Duodenal mucosa (tissue), 2 donors: Measurements from ENCODE around the gene LRRFIP2.
"Not testable (repeated sequence)": the region's sequence is repeated elsewhere in the genome, so short reads cannot be mapped to it uniquely, and the experiment has no call there.

Source experiments
- H3K27ac ChIP-seq: one replicate; pipeline ENCODE4 v1.7.0; 2013; ENCODE audit warnings: low read depth, low read length
- H3K27me3 ChIP-seq, 2 donors: one replicate each; pipeline ENCODE4 v1.7.0; 2013; ENCODE audit warnings: low read length in 2 of 2, control low read depth in 1 of 2; ENCODE audit not compliant: insufficient read depth in 2 of 2, control insufficient read depth in 1 of 2
- H3K36me3 ChIP-seq, 2 donors: one replicate each; pipeline ENCODE4 v1.7.0; 2013; ENCODE audit warnings: low read length in 2 of 2, control low read depth in 1 of 2; ENCODE audit not compliant: insufficient read depth in 2 of 2, control insufficient read depth in 1 of 2
- H3K4me1 ChIP-seq, 2 donors: one replicate each; pipeline ENCODE4 v1.7.0; 2013; ENCODE audit warnings: low read length in 2 of 2, control low read depth in 1 of 2; ENCODE audit not compliant: insufficient read depth in 2 of 2, control insufficient read depth in 1 of 2
- H3K4me3 ChIP-seq, 2 donors: one replicate each; pipeline ENCODE4 v1.7.0; 2013; ENCODE audit warnings: low read length in 2 of 2, low read depth in 1 of 2
- H3K9ac ChIP-seq, 2 donors: one replicate each; pipeline ENCODE4 v1.7.0; 2013; ENCODE audit warnings: low read length in 2 of 2, low read depth in 1 of 2
- H3K9me3 ChIP-seq, 2 donors: one replicate each; pipeline ENCODE4 v1.7.0; 2013; ENCODE audit warnings: low read length in 2 of 2, control low read depth in 1 of 2; ENCODE audit not compliant: control insufficient read depth in 1 of 2

Gene LRRFIP2

DNA sequence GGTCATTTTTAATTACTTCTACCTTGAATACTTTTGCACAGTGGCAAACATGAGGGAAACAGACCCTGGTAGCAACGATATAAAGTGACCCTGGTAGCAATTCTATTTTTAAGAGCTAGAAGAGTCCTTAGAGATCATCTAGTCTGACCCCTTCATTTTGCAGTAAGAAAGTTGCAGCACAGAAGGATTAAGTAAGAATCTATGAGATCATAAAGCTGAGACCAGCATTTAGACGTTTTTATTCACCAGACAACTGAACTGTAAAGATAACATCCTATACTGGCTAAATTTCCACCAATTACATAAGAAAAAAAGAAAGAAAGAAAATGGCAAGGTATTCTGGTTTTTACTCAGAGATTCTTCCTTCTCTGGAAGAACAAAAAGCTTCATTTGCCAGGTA is 49.9 kb downstream of the LRRFIP2 start:
- no peaks in the 10 kb centered on the region for H3K9me3 ChIP-seq
- peaks cover 22 to 32% of the 10 kb centered on the region in 2 donors for H3K4me1 ChIP-seq
- no peak overlapping the region for H3K27ac ChIP-seq
- H3K4me3 ChIP-seq = no peak overlapping the region
- H3K36me3 ChIP-seq = no peaks in the 10 kb centered on the region
- no peak overlapping the region for H3K9ac ChIP-seq
- H3K27me3 ChIP-seq = no peaks in the 10 kb centered on the region

DNA sequence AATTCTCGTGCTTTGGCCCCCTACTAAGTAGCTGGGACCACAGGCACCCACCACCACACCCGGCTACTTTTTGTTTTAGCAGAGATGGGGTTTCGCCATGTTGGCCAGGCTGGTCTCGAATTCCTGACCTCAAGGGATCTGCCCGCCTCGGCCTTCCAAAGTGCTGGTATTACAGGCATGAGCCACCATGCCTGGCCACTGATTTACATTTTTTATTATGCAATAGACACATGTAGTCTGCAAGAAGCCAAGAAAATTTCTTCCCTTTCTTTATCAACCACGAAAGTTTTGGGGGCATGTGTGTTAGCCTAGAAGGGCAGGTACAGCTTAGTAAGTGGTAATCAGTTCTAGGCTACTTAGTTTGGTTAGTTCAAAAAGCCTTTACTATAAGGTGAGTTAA is 51.1 kb downstream of the LRRFIP2 start:
- H3K27ac ChIP-seq = no peak overlapping the region

DNA sequence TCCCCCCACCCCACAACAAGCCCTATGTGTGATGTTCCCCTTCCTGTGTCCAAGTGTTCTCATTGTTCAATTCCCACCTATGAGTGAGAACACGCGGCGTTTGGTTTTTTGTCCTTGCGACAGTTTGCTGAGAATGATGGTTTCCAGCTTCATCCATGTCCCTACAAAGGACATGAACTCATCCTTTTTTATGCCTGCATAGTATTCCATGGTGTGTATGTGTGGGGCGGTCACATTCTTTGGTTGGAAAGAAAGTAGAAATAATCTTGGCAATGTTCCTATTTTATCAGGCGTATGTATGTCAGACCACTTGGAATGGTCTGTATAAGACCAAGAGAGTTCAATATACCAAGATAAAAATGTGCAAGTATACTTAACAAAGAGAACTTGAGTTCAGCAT is 52.3 kb downstream of the LRRFIP2 start:
- not testable (repeated sequence) for H3K36me3 ChIP-seq, H3K27me3 ChIP-seq, H3K9ac ChIP-seq, H3K27ac ChIP-seq, H3K9me3 ChIP-seq, H3K4me3 ChIP-seq
- peaks cover 17 to 22% of the 10 kb centered on the region in 2 donors for H3K4me1 ChIP-seq

More for the DNA sequence above, 51.1 kb downstream of the LRRFIP2 start:
- Histone ChIP-seq H3K27me3 (no peaks in the 10 kb centered on the region), H3K4me3 (no peak overlapping the region), H3K9ac (no peak overlapping the region), H3K36me3 (no peaks in the 10 kb centered on the region), H3K9me3 (no peaks in the 10 kb centered on the region), H3K4me1 (peaks cover 22 to 26% of the 10 kb centered on the region in 2 donors)

DNA sequence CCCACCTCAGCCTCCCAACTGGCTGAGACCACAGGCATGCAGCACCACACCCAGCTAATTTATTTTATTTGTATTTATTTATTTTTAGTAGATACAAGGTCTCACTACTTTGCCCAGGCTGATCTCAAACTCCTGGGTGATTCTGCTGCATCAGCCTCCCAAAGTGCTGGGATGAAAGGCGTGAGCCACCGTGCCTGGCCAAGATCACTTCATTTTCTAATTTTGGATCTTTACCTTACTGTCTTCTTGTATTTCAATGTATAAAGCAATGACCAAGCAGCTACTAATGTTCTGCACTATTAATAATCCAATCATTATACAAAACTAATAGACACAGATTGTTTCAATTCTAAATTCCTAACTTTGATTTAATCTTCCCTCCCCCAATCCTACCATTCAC is 56.2 kb downstream of the LRRFIP2 start:
- H3K4me1 ChIP-seq = peaks cover 0 to 4% of the 10 kb centered on the region in 2 donors
- H3K9ac ChIP-seq = no peak overlapping the region
- H3K36me3 ChIP-seq = peaks cover 7% of the 10 kb centered on the region in 2 donors
- H3K27ac ChIP-seq = no peak overlapping the region
- no peak overlapping the region for H3K4me3 ChIP-seq
- no peaks in the 10 kb centered on the region for H3K27me3 ChIP-seq
- H3K9me3 ChIP-seq = no peaks in the 10 kb centered on the region

DNA sequence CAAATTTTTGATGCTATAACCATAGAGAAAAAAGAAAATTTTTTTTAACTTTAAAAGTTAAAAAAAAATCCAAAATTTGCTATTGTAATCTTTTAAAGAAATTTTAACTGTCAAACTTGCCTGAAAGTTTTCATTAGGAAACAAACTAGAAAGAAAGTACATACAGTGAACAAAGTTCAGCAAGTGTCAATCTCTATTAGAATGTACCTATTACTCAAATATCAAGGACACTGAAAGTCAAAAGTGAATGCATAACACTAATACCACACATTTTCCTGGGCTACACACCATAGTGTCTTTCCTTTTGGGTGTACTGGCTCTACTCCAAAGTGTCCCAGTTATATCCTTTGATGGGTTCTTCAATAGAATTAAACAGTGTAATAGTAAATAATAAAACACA is 56.8 kb downstream of the LRRFIP2 start:
- peaks cover 0 to 4% of the 10 kb centered on the region in 2 donors for H3K4me1 ChIP-seq
- H3K27ac ChIP-seq = no peak overlapping the region
- no peak overlapping the region for H3K9ac ChIP-seq
- H3K27me3 ChIP-seq = no peaks in the 10 kb centered on the region
- peaks cover 9 to 13% of the 10 kb centered on the region in 2 donors for H3K36me3 ChIP-seq
- H3K9me3 ChIP-seq = no peaks in the 10 kb centered on the region
- H3K4me3 ChIP-seq = no peak overlapping the region

DNA sequence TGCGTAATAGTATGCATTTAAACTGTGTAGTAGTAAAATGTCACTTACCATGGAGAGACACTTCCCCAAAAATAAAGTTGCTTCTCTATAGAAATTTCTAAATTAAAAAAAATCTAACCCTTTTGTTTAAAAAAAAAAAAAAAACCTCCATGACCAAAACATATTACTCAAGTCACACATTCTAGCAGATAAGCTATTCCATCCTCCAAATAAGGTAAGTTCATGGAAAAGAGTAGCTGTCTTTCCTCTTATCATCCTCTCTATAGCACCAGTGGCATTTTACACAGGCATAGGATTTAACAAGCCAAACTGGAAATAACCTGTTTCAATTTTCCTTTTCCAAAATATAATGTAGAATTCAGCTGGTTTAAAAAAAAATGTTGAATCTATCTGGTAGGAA is 57.4 kb downstream of the LRRFIP2 start:
- Histone ChIP-seq H3K36me3 (peaks cover 9 to 13% of the 10 kb centered on the region in 2 donors), H3K27me3 (no peaks in the 10 kb centered on the region), H3K9me3 (no peaks in the 10 kb centered on the region), H3K4me3 (no peak overlapping the region), H3K27ac (no peak overlapping the region), H3K4me1 (peaks cover 0 to 4% of the 10 kb centered on the region in 2 donors), H3K9ac (no peak overlapping the region)

DNA sequence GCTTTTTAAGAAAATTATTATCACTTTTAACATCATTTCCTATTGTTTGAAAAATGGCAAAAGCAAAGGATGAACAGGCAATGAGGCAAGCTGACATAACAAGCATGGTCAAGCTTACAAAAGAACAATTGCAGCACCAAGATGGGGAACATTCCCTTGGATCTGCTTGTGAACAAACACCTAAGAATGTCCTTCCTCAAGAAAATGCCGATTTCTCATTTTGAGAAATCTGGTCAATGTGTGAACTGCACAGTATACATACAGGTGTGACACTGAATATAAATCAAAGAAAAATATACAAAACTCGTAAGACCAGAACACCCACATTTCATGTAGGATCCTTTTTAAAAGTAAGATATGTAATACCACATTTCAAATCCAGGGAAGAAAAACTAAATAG is 58.9 kb downstream of the LRRFIP2 start:
- no peaks in the 10 kb centered on the region for H3K4me1 ChIP-seq
- H3K9ac ChIP-seq = no peak overlapping the region
- peaks cover 9 to 13% of the 10 kb centered on the region in 2 donors for H3K36me3 ChIP-seq
- H3K27me3 ChIP-seq = no peaks in the 10 kb centered on the region
- no peaks in the 10 kb centered on the region for H3K9me3 ChIP-seq
- no peak overlapping the region for H3K27ac ChIP-seq
- no peak overlapping the region for H3K4me3 ChIP-seq

DNA sequence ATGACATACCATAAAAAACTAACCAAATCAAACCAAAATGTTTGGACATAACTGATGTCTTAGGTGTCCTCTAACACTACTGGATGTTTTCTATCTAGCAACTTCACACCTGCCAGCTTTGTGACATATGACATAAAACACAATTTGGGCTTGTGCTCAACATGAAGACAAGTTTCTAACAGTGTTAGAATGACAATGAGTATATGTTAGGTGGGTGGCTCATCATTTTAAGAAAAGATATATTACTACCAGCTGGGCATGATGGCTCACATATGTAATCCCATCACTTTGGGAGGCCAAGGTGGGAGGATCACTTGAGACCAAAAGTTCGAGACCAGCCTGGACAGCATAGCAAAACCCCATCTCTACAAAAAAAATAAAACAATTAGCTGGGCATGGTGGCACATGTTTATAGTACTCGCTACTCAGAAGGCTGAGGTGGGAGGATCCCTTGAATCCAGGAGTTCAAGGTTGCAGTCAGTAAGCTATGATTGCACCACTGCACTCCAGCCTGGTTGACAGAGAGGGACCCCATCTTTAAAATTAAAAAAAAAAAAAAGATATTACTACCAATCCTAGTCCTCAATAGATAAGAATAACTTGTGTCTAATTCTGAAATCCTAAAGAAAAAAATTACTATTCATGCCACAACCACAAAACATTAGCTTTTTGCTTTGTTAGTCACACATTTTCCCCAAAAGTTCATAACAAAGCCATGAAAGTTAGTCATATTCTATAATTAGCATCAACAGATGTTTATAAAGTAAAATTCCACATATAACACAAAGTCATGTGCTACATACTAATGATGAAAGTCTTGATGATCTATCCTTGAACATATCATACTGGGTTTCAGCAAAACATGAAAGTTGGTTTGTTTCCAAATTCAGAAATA is 59.9 kb downstream of the LRRFIP2 start:
- Histone ChIP-seq H3K4me1 (no peaks in the 10 kb centered on the region), H3K9me3 (no peaks in the 10 kb centered on the region), H3K27me3 (no peaks in the 10 kb centered on the region), H3K9ac (no peak overlapping the region), H3K27ac (no peak overlapping the region), H3K4me3 (no peak overlapping the region), H3K36me3 (peaks cover 9 to 13% of the 10 kb centered on the region in 2 donors)

DNA sequence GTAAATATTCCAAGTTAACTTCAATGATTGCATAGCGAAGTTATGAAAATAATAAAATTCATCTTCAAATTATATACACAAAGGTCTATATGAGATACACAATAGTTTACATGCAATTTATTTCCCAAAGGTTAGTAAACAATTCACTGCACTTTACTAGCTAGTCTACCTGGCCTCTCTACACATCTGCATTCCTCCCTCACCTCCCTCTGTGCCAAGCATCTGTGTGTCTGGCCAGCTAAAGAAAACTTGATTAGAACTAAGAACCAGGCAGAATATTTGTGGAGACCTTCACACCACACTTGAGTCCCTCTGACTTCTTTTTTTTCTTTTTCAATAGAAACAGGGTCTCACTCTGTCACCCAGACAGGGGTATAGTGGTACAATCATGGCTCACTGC is 61.4 kb downstream of the LRRFIP2 start:
- Histone ChIP-seq H3K9me3 (no peaks in the 10 kb centered on the region), H3K27ac (no peak overlapping the region), H3K27me3 (no peaks in the 10 kb centered on the region), H3K4me3 (no peak overlapping the region), H3K36me3 (peaks cover 9 to 13% of the 10 kb centered on the region in 2 donors), H3K4me1 (no peaks in the 10 kb centered on the region), H3K9ac (no peak overlapping the region)

DNA sequence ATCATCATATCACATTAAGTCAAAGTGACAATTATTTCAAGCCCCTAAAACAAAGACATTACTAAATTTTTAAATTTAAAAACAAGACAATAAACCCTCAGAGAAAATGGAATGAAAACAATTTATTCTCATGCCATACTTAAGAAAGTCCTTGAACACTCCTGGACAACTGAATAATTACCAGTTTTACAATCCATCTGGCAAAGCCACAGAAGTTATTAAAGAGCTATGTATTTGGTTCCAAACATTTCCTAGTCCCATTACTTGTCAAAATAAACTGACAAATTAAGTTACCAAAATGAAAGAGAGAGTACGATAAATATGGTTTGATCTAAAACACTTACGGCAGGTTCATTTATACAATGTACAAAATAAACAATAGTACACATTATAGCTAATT is 63.2 kb downstream of the LRRFIP2 start:
- H3K4me3 ChIP-seq = no peak overlapping the region
- H3K9ac ChIP-seq = no peak overlapping the region
- no peaks in the 10 kb centered on the region for H3K4me1 ChIP-seq
- no peaks in the 10 kb centered on the region for H3K27me3 ChIP-seq
- no peak overlapping the region for H3K27ac ChIP-seq
- no peaks in the 10 kb centered on the region for H3K9me3 ChIP-seq
- H3K36me3 ChIP-seq = peaks cover 12 to 13% of the 10 kb centered on the region in 2 donors
